DOHH2 (cell line): ENCODE results near the gene C4B.
"Not testable (repeated sequence)": the region's sequence is repeated elsewhere in the genome, so short reads cannot be mapped to it uniquely, and the experiment has no call there.

ENCODE experiments used
- EZH2phosphoT487 ChIP-seq: fragments of 200-600 bp; sonication (generic); IDR thresholded peaks from 2 replicates; pipeline ENCODE4 v1.6.1; 2017; ENCODE audit warnings: borderline replicate concordance, mild to moderate bottlenecking, antibody characterized with exemption, low read length, moderate library complexity, mixed read lengths
- TF ChIP-seq, protein P1 (sequence below): fragments of 200-600 bp; sonication (generic); IDR thresholded peaks from one replicate; pipeline ENCODE4 v1.5.1; 2014; ENCODE audit warnings: antibody characterized with exemption, mild to moderate bottlenecking, low read depth, low read length; ENCODE audit not compliant: poor library complexity, severe bottlenecking

DNA sequence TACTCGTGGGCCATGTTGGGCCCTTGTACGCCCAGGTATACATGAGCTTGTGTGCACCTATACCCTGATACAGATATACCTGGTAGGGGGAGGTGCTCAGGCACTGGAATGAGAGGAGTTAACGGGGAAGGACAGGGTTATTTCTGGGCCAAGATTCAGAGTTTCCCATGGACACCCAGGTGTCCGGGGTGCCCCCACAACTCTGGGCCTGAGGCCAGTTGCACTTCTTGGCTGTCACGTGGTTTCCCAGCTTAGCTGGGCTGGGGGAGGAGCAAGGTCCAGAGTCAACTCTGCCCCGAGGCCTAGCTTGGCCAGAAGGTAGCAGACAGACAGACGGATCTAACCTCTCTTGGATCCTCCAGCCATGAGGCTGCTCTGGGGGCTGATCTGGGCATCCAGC lies 32.9 kb upstream of the C4B start, which contains the start of gene C4A:
- TF ChIP-seq EZH2phosphoT487: not testable (repeated sequence)
- TF ChIP-seq, protein P1, sequence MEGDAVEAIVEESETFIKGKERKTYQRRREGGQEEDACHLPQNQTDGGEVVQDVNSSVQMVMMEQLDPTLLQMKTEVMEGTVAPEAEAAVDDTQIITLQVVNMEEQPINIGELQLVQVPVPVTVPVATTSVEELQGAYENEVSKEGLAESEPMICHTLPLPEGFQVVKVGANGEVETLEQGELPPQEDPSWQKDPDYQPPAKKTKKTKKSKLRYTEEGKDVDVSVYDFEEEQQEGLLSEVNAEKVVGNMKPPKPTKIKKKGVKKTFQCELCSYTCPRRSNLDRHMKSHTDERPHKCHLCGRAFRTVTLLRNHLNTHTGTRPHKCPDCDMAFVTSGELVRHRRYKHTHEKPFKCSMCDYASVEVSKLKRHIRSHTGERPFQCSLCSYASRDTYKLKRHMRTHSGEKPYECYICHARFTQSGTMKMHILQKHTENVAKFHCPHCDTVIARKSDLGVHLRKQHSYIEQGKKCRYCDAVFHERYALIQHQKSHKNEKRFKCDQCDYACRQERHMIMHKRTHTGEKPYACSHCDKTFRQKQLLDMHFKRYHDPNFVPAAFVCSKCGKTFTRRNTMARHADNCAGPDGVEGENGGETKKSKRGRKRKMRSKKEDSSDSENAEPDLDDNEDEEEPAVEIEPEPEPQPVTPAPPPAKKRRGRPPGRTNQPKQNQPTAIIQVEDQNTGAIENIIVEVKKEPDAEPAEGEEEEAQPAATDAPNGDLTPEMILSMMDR: not testable (repeated sequence)
